ENCODE results near the gene BCAP31.

DNA sequence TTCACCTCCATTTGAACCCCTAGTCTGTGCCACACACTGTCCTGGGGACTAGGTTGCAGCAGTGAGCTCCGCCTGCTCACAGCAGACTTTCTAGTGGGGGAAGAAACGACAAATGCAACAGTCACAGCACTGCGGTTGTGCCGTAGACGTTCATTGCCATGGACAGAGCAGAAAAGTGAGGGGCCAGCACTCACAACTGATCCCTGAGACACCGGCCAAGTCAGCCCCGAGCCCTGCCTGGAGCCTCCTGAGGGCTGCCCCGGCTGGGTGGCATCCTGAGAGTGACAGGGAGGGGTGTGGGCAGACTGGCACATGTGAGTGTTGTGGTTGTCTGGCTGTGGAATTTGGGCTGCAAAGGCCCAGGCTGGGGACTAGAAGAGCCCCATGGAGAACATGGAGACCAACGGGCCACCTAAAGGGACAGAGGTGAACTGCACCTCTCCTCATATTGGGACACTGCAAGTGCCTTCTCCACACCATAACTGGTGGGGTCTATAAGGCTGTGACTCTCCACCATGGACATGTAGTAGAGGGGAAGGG lies 72.6 kb downstream of the BCAP31 start:
- TF ChIP-seq POLR2A (IDR thresholded peaks at IDR 0.05), result no peak
- TF ChIP-seq, protein P1, sequence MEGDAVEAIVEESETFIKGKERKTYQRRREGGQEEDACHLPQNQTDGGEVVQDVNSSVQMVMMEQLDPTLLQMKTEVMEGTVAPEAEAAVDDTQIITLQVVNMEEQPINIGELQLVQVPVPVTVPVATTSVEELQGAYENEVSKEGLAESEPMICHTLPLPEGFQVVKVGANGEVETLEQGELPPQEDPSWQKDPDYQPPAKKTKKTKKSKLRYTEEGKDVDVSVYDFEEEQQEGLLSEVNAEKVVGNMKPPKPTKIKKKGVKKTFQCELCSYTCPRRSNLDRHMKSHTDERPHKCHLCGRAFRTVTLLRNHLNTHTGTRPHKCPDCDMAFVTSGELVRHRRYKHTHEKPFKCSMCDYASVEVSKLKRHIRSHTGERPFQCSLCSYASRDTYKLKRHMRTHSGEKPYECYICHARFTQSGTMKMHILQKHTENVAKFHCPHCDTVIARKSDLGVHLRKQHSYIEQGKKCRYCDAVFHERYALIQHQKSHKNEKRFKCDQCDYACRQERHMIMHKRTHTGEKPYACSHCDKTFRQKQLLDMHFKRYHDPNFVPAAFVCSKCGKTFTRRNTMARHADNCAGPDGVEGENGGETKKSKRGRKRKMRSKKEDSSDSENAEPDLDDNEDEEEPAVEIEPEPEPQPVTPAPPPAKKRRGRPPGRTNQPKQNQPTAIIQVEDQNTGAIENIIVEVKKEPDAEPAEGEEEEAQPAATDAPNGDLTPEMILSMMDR (IDR thresholded peaks at IDR 0.05), result no peak

All from vagina (tissue), 2 donors.